ENCODE measurements around the gene RAB17. TPM values are rescaled to one million over a fixed set of nuclear protein-coding genes. Genes with fewer than 3 reads are reported as not detected.

RAB17 gene
- total RNA-seq, 1 experiment from 2014 or later: not detected

GRCh38 chr2:237565974-237566373, 24.6 kb downstream of the RAB17 start:
- DNase-seq (ENCODE audit: low read depth): no peak

- no peak for DNase-seq (ENCODE audit: low read depth)
Observed at GRCh38 chr2:237564526-237565131, 25.9 kb downstream of the RAB17 start.

- DNase-seq (ENCODE audit: low read depth): no peak
Observed at GRCh38 chr2:237563816-237564215, 26.7 kb downstream of the RAB17 start.

- DNase-seq (ENCODE audit: low read depth): no peak
Observed at GRCh38 chr2:237561221-237561620, 29.3 kb downstream of the RAB17 start.

- peak; percentile 27 for DNase-seq (ENCODE audit: low read depth)
Observed at GRCh38 chr2:237558961-237559641, 31.4 kb downstream of the RAB17 start.

GRCh38 chr2:237557633-237558015, 32.9 kb downstream of the RAB17 start:
- DNase-seq (ENCODE audit: low read depth): no peak

GRCh38 chr2:237556773-237557632, 33.5 kb downstream of the RAB17 start:
- no peak for DNase-seq (ENCODE audit: low read depth)

- no peak for DNase-seq (ENCODE audit: low read depth)
Observed at GRCh38 chr2:237555560-237555959, 35.0 kb downstream of the RAB17 start.

GRCh38 chr2:237553948-237554347, 36.6 kb downstream of the RAB17 start:
- no peak for DNase-seq (ENCODE audit: low read depth)

- DNase-seq (ENCODE audit: low read depth): peak; percentile 26
Observed at GRCh38 chr2:237552908-237553307, 37.6 kb downstream of the RAB17 start.

GRCh38 chr2:237551071-237551574, 39.4 kb downstream of the RAB17 start:
- no peak for DNase-seq (ENCODE audit: low read depth)

GRCh38 chr2:237549643-237550415, 40.7 kb downstream of the RAB17 start:
- DNase-seq (ENCODE audit: low read depth): no peak

GRCh38 chr2:237549216-237549615, 41.3 kb downstream of the RAB17 start:
- no peak for DNase-seq (ENCODE audit: low read depth)

GRCh38 chr2:237547841-237548416, 42.6 kb downstream of the RAB17 start:
- DNase-seq (ENCODE audit: low read depth): no peak

GRCh38 chr2:237546876-237547395, 43.6 kb downstream of the RAB17 start:
- no peak for DNase-seq (ENCODE audit: low read depth)

- DNase-seq (ENCODE audit: low read depth): no peak
Observed at GRCh38 chr2:237546040-237546875, 44.3 kb downstream of the RAB17 start.

GRCh38 chr2:237542001-237542704, 48.4 kb downstream of the RAB17 start:
- no peak for DNase-seq (ENCODE audit: low read depth)

GRCh38 chr2:237541243-237541642, 49.3 kb downstream of the RAB17 start:
- DNase-seq (ENCODE audit: low read depth): no peak

- DNase-seq (ENCODE audit: low read depth): peak; percentile 52
Observed at GRCh38 chr2:237540823-237541222, 49.7 kb downstream of the RAB17 start.
